DOHH2 (cell line): Measurements from ENCODE around the gene TCF12.

Source experiments
- H3F3A ChIP-seq: fragments of 200-600 bp; sonication (generic), shearing (Covaris generic); 2 replicates; pipeline ENCODE4 v1.6.0; 2016; ENCODE audit warnings: antibody characterized with exemption, mild to moderate bottlenecking; ENCODE audit not compliant: control insufficient read depth, insufficient read depth
- H3K27ac ChIP-seq: fragments of 200-600 bp; sonication (generic); 2 replicates; pipeline ENCODE4 v1.5.1; 2014; ENCODE audit warnings: low read depth, mild to moderate bottlenecking, low read length, moderate library complexity
- H3K27me3 ChIP-seq: fragments of 200-600 bp; sonication (generic); 2 replicates; pipeline ENCODE4 v1.6.1; 2014; ENCODE audit warnings: mild to moderate bottlenecking, low read length, mixed read lengths; ENCODE audit not compliant: control insufficient read depth
- H3K36me3 ChIP-seq: fragments of 200-600 bp; sonication (generic); 2 replicates; pipeline ENCODE4 v1.6.1; 2014; ENCODE audit warnings: mild to moderate bottlenecking, low read length, moderate library complexity, mixed read lengths; ENCODE audit not compliant: control insufficient read depth
- H3K4me1 ChIP-seq: fragments of 200-600 bp; sonication (generic); 2 replicates; pipeline ENCODE4 v1.6.1; 2014; ENCODE audit warnings: mild to moderate bottlenecking, low read length, mixed read lengths; ENCODE audit not compliant: control insufficient read depth
- H3K4me2 ChIP-seq: fragments of 200-600 bp; sonication (generic); 2 replicates; pipeline ENCODE4 v1.6.0; 2014; ENCODE audit warnings: mild to moderate bottlenecking, low read length, moderate library complexity
- H3K4me3 ChIP-seq: fragments of 200-600 bp; sonication (generic); 2 replicates; pipeline ENCODE4 v1.5.1; 2014; ENCODE audit warnings: mild to moderate bottlenecking, low read length, mixed read lengths
- H3K79me2 ChIP-seq: fragments of 200-600 bp; sonication (generic); 2 replicates; pipeline ENCODE4 v1.6.1; 2014; ENCODE audit warnings: mild to moderate bottlenecking, low read length, mixed read lengths; ENCODE audit not compliant: control insufficient read depth
- H3K9me2 ChIP-seq: fragments of 200-600 bp; sonication (generic); replicated peaks from 2 replicates; pipeline ENCODE4 v1.6.1; 2014; ENCODE audit warnings: mild to moderate bottlenecking, low read length, mixed read lengths; ENCODE audit not compliant: control insufficient read depth
- H3K9me3 ChIP-seq: fragments of 200-600 bp; sonication (generic); 2 replicates; pipeline ENCODE4 v1.6.1; 2014; ENCODE audit warnings: antibody characterized with exemption, low read length, mixed read lengths; ENCODE audit not compliant: control insufficient read depth, insufficient read depth
- H4K20me1 ChIP-seq: fragments of 200-600 bp; sonication (generic); 2 replicates; pipeline ENCODE4 v1.6.0; 2014; ENCODE audit warnings: low read depth, mild to moderate bottlenecking, antibody characterized with exemption, low read length, moderate library complexity; ENCODE audit not compliant: control insufficient read depth, insufficient read depth
- EZH2phosphoT487 ChIP-seq: fragments of 200-600 bp; sonication (generic); IDR thresholded peaks from 2 replicates; pipeline ENCODE4 v1.6.1; 2017; ENCODE audit warnings: borderline replicate concordance, mild to moderate bottlenecking, antibody characterized with exemption, low read length, moderate library complexity, mixed read lengths
- TF ChIP-seq, protein P1 (sequence below): fragments of 200-600 bp; sonication (generic); IDR thresholded peaks from one replicate; pipeline ENCODE4 v1.5.1; 2014; ENCODE audit warnings: antibody characterized with exemption, mild to moderate bottlenecking, low read depth, low read length; ENCODE audit not compliant: poor library complexity, severe bottlenecking

Gene TCF12

DNA sequence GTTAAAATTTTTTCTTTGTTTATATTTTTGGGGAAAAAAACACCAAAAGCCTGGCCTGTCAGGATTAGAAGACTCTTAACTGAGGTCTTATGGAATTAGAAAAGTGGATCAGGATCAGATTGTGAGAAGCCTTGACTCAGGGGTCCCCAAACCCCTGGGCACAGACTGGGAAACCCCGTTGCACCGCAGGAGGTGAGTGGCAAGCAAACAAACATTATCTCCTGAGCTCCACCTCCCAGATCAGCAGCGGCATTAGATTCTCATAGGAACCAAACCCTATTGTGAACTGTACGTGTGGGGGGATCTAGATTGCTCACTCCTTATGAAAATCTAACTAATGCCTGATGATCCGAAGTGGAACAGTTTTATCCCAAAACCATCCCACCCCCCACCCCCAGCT, 117.2 kb downstream of the TCF12 start:
- Histone ChIP-seq H3K27me3 (no peaks in the 10 kb centered on the region), H3K4me3 (no peak overlapping the region), H3K9me3 (no peaks in the 10 kb centered on the region), H3K36me3 (no peaks in the 10 kb centered on the region; the same call in 1 of the 2 replicates), H3K79me2 (peaks cover 87% of the 10 kb centered on the region), H3K4me2 (0 out of 2 replicates have a peak overlapping the region, but pooled peaks have one; percentile 6), H4K20me1 (peaks cover 4% of the 10 kb centered on the region; the same call in 1 of the 2 replicates), H3K9me2 (no peaks in the 10 kb centered on the region), H3K4me1 (peaks cover 47% of the 10 kb centered on the region), H3F3A (no peaks in the 10 kb centered on the region; the same call in 1 of the 2 replicates), H3K27ac (no peak overlapping the region)
- no peak for TF ChIP-seq EZH2phosphoT487

DNA sequence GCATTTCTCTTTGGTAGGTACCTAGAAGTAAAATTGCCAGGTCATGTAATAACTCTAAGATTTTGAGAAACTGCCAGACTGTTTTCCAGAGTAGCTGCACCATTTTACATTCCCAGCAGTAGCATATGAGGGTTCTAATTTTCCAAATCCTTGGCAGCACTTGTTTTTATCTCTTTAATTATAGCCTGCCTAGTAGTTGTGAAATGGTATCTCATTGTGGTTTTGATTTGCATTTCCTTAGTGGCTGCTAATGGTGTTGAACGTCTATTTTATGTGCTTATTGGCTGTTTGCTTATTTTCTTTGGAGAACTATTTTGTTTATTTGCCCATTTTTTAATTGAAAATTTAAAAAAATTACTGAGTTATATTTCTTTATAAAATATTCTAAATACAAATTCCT, 117.9 kb downstream of the TCF12 start:
- H3K9me2 ChIP-seq, result no peaks in the 10 kb centered on the region
- H3K27me3 ChIP-seq, result no peaks in the 10 kb centered on the region
- no peak overlapping the region for H3K27ac ChIP-seq
- H3K4me3 ChIP-seq, result no peak overlapping the region
- TF ChIP-seq, protein P1, sequence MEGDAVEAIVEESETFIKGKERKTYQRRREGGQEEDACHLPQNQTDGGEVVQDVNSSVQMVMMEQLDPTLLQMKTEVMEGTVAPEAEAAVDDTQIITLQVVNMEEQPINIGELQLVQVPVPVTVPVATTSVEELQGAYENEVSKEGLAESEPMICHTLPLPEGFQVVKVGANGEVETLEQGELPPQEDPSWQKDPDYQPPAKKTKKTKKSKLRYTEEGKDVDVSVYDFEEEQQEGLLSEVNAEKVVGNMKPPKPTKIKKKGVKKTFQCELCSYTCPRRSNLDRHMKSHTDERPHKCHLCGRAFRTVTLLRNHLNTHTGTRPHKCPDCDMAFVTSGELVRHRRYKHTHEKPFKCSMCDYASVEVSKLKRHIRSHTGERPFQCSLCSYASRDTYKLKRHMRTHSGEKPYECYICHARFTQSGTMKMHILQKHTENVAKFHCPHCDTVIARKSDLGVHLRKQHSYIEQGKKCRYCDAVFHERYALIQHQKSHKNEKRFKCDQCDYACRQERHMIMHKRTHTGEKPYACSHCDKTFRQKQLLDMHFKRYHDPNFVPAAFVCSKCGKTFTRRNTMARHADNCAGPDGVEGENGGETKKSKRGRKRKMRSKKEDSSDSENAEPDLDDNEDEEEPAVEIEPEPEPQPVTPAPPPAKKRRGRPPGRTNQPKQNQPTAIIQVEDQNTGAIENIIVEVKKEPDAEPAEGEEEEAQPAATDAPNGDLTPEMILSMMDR, result no peak
- no peak for TF ChIP-seq EZH2phosphoT487
- H3F3A ChIP-seq, result no peaks in the 10 kb centered on the region
- 0 out of 2 replicates have a peak overlapping the region, but pooled peaks have one; percentile 6 for H3K4me2 ChIP-seq
- no peaks in the 10 kb centered on the region for H3K9me3 ChIP-seq
- H3K79me2 ChIP-seq, result peaks cover 86% of the 10 kb centered on the region
- no peaks in the 10 kb centered on the region; the same call in 1 of the 2 replicates for H3K36me3 ChIP-seq
- H4K20me1 ChIP-seq, result peaks cover 4% of the 10 kb centered on the region; the same call in 1 of the 2 replicates
- peaks cover 47% of the 10 kb centered on the region for H3K4me1 ChIP-seq

DNA sequence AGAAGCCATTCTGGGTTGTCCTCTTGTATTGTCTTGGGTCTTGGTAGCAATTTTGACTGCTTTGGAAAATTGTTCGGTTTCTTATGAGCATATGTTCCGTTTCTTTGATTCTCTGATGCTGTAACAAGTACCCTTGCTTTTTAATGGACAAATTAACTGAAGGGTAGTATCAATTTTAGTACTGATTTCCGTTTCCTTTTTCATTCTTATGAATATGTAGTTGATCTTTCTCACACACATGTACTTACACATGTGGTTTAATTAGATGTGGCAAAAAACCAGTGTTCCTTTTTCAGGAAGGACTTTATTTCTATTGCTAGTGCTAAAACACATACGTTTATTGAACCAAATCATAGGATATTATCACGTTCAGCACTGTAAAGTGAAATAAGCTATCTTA, 119.1 kb downstream of the TCF12 start:
- Histone ChIP-seq H3F3A (no peaks in the 10 kb centered on the region), H3K79me2 (peaks cover 85% of the 10 kb centered on the region), H4K20me1 (peaks cover 4% of the 10 kb centered on the region; the same call in 1 of the 2 replicates), H3K4me2 (peak overlapping the region; percentile 12; the same call in 1 of the 2 replicates), H3K36me3 (no peaks in the 10 kb centered on the region; the same call in 1 of the 2 replicates), H3K4me3 (no peak overlapping the region), H3K27ac (no peak overlapping the region), H3K27me3 (no peaks in the 10 kb centered on the region), H3K9me2 (no peaks in the 10 kb centered on the region), H3K9me3 (no peaks in the 10 kb centered on the region), H3K4me1 (peaks cover 53% of the 10 kb centered on the region)
- TF ChIP-seq, protein P1, result no peak
- TF ChIP-seq EZH2phosphoT487, result no peak

DNA sequence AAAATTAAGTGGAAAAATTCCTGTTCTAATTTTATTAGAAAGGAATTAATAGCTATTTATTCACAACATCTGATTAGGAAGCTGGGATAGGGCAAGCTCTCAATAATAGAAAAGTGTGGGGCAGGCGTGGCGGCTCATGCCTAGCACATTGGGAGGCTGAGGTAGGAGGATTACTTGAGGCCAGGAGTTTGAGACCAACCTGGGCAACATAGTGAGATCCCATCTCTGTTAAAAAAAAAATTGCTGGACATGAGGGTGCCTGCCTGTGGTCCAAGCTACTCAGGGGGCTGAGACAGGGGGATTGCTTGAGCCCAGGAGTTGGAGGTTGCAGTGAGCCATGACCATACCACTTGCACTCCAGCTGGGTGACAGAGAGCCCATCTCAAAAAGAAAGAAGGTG, 119.6 kb downstream of the TCF12 start:
- no peak overlapping the region for H3K4me3 ChIP-seq
- H3K36me3 ChIP-seq, result no peaks in the 10 kb centered on the region; the same call in 1 of the 2 replicates
- H3K79me2 ChIP-seq, result peaks cover 85% of the 10 kb centered on the region

More for the DNA sequence above, 119.6 kb downstream of the TCF12 start:
- Histone ChIP-seq H4K20me1 (peaks cover 7% of the 10 kb centered on the region; the same call in 1 of the 2 replicates), H3K27ac (no peak overlapping the region), H3K4me2 (no peak overlapping the region), H3K4me1 (peaks cover 57% of the 10 kb centered on the region), H3K27me3 (no peaks in the 10 kb centered on the region), H3F3A (no peaks in the 10 kb centered on the region), H3K9me2 (no peaks in the 10 kb centered on the region), H3K9me3 (no peaks in the 10 kb centered on the region)
- TF ChIP-seq, protein P1, result no peak
- no peak for TF ChIP-seq EZH2phosphoT487
